DMS153 treated with DMSO at 0.1 percent for 48 hours (cell line): Measurements from ENCODE around the gene FOXI1.
"Not testable (repeated sequence)": the region's sequence is repeated elsewhere in the genome, so short reads cannot be mapped to it uniquely, and the experiment has no call there.

Source experiments
- DNase-seq: peaks from one replicate; lab custom pipeline; 2025; ENCODE audit not compliant: unreplicated experiment; lab: John Stamatoyannopoulos, UW

FOXI1 gene

GRCh38 chr5:170092455-170093101 lies 13.1 kb upstream of the FOXI1 start:
- DNase-seq: no peak

GRCh38 chr5:170094329-170094728 lies 11.4 kb upstream of the FOXI1 start:
- not testable (repeated sequence) for DNase-seq

GRCh38 chr5:170095646-170096045 lies 10.1 kb upstream of the FOXI1 start:
- DNase-seq: no peak

- DNase-seq: no peak
These were observed 7.8 kb upstream of the FOXI1 start for GRCh38 chr5:170097934-170098333.

- peak; percentile 0 for DNase-seq
These were observed 5.4 kb upstream of the FOXI1 start for GRCh38 chr5:170100066-170100943.

GRCh38 chr5:170103447-170103846 lies 2.2 kb upstream of the FOXI1 start:
- DNase-seq: no peak

DNA sequence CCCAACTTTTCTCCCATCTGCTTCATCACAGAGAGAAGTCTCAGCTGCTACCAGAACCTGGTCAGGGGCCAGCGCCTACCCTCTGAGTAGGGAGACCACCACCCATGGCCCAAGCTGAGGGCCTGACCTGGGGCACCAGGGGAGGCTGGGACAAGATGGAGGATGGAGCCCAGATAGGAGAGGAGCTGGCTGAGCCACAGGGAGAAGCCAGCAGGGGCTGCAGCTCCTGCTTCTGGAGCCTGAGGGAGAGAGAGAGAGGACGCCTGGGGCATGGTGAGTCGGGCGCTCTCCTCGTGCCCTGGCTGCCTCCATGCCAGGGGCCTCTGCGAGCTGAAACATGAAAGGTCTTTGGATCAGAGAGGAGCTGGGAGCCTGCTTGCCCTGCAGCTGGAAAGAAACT lies 1.4 kb upstream of the FOXI1 start:
- no peak for DNase-seq

GRCh38 chr5:170104710-170105109 lies 987 bp upstream of the FOXI1 start:
- no peak for DNase-seq

DNA sequence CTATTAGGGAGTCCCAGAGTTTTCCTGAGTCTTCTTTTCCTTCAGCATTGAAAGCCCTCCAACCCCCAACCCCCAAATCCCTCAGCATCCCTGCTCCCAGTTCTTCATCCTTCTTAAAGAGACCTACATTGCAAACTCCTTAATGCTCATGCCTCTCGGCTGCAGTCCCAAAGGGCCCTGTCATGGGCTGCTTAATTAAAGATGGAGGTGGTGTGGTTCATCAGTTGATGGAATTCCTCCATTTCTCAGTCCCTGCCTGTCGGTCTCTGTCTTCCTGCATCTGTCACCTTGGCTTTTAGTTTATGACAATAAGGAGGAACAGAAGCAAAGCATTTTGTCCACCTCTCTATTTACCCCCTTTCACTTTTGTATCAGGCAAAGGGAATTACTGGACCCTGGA lies 2.0 kb downstream of the FOXI1 start:
- no peak for DNase-seq

GRCh38 chr5:170108266-170108785 lies 2.6 kb downstream of the FOXI1 start:
- DNase-seq: no peak

- DNase-seq: no peak
These were observed 3.6 kb downstream of the FOXI1 start for GRCh38 chr5:170109059-170110031.

DNA sequence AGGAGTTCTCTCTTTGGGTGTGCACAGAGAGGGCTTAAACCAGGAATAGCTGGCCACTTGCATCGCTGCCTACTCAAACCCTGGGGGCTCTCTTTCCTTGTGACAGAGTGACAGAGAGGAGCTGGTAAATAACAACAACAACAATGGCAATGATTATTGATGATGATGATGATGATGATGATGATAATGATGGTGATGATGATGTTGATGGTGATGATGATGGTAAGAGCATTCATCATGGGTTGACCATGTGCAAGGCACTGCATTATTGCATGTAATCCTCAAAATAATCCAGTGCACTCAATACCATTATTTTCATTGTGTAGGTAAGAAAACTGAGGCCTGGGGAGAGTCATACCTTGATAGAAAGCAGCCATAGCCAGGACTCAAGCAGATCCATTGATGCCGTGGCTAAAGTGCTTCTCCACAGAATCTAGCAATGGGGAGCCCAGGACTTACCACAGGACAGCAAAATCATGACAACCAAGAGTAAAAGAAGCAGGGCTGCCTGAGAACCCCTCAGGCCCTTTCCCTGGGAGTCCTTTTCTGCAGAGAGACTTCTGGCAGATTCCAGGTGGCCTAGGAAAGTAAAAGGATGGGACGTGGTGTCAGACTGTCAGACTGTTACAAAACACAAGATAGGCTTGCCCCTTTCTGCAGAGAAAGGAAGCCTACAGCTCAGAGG lies 4.8 kb downstream of the FOXI1 start:
- no peak for DNase-seq

DNA sequence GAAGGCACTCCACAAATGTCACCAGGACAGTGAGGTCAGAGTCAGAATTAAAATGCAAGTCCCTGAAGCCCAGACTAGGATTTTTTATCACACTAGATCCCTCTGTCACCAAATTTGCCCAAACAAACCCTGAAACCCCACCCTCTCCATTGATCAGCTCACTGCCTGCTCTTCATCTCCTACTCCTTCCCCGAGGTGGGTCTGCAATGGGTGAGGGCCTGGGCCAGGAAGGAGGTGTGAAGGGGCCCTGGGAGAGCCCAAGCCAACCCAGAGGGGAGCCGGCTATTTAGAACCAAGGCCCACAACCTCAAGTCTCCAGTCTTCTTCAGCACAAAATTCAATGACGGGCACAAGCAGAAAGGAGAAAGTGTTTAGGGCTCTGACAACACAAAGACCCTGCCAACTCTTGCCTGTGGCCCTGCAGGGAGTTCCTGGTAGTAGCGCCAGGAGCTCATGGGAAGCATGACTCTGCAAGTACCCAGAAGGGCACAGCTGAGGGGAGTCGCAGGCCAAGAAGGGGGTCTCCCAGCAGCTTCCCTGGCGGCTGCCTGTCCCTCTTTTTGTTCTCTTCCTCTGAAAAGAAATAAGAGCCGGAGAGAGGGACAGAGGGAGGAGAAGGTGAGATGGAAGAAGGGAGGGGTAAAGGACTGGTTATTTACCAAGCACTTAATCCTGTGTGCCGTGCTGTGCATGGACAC lies 5.5 kb downstream of the FOXI1 start:
- DNase-seq: no peak

- DNase-seq: no peak
These were observed 7.3 kb downstream of the FOXI1 start for GRCh38 chr5:170112876-170113521.

GRCh38 chr5:170113522-170113900 lies 7.8 kb downstream of the FOXI1 start:
- DNase-seq: no peak

- no peak for DNase-seq
These were observed 8.6 kb downstream of the FOXI1 start for GRCh38 chr5:170114271-170114670.

GRCh38 chr5:170115925-170116324 lies 10.2 kb downstream of the FOXI1 start:
- DNase-seq: no peak

DNA sequence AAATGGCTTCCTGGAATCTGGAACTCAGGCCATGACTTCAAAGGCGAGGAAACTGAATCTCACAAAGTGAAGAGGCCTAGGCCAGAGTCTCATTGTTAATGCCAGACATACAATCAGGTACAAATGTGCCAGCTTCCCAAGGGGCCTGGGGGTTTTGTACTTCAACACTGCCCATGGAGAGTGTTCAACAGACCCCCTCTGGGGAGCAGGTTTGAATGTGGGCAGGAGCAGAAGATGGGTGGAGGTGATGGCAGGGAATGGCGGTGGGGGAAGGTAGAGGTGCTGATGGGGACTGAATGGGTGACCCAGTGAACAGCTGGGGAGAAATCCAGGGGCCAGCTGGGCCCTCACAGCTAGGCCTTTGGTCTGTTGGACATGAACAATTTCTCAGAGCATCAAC lies 12.0 kb downstream of the FOXI1 start:
- no peak for DNase-seq

GRCh38 chr5:170120576-170120975 lies 14.9 kb downstream of the FOXI1 start:
- DNase-seq: no peak
